ENCODE measurements around the gene TNS4.

The TNS4 gene

DNA sequence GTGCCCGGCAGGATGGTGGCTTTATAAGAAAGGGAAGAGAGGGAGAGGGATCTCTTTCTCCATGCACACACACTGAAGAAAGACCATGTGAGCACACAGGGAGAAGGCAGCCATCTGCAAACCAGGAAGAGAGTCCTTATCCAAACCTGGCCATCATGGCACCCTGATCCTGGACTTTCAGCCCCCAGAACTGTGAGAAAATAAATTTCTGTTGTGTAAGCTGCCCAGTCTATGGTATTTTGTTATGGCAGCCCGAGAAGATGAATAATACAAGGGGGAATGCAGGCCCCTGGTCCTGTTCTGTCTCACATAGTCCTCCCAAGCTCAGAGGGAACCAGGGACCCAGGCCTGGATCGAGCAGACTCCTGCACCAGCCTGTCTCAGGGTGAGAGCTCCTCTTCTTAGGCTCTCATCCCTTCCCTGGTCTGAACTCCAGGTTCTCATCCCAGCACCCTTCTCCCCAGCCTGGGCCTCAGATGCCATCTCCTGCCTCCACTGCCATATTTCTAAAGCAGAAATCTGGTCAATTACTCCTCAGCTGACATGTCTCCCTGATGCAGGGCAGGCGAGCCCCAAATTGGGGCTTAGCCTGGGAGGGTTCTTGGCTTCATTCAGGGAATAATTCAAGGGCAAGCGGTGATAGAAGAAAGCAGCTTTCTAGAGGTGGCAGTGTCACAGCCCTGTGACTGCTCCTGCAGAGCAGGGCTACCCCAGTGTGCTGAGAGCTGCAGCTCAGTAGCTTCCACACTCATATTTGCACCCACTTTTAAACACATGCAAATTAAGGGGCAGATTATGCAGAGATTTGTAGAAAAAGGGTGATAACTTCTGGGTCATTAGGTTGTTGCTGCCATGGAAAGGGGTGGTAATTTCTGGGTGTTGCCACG is 29.3 kb downstream of the TNS4 start:
- no peak for DNase-seq

DNA sequence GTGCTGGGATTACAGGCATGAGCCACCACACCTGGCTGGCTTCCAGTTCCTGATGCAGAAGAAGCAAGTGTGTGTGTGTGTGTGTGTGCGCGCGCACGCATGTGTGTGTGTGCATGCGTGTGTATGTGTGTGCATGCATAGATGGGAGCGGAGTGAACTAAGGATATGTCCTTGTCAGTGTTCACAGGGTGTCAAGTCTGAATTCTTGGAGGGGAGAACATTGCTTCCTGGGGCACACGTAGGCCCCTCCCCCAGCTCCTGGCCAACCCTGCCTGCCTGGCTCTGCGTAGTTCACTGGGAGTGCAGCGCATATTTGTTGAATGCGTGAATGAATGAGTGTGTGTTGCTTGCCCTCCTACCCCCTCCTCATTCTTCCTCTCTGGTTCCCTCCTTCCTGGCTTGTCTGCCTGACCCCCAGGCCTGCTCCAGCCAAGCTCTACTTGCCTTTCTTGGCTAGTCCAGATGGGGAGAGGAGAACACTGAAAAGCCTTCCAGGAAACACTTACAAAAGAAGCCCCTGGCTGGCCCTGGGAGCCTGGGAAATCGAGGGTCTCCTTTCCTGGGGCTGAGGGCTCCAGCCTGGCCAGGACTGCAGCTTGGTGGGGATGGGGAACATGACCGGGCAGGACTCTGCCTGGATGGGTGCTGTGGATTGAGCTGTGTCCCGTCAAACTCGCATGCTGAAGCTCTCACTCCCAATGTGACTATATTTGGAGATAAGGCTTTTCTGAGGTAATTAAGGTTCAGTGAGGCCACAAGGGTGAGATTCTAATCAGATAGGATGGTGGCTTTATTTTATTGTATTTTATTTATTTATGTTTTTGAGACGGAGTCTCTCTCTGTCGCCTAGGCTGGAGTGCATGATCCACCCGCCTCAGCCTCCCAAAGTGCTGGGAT is 30.2 kb downstream of the TNS4 start:
- DNase-seq = no peak

DNA sequence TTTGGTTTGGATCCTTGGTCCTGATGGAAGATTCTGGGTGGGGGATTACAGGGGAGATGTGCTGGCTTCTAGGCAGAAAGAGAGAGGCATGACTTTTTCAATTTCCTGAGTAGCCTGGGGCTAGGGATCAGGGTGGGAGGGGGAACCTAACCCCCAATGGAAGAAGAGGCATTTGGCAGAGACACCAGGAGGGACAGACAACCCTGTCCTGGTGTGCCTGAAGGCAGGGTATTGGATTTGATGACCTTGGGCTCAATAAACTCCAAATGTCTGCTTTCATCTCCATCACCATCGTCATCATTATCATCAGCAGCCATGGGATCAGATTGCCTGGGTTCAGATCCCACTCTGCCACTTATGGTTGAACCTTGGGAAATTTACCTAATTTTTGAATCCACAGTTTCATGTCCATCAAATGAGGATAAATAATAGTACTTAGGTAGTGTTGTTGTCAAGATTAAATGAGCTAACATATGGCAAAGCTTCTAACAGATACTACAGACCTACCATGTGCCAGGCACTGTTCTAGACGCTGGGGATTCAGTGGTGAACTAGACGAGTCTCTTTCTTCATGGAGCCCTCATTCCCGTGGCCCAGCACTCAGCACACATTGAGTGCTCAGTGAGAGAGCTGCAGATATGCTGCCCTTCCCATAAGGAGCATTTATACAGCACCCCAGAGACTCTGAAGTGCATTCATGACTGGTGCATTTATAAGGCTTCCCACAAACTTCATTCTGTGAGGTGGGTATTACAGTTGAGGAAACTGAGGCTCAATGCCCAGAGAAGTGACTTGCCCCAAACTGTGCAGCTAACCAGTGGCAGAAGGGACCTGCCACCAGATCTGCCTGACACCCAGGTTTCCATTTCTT is 31.4 kb downstream of the TNS4 start:
- no peak for DNase-seq

DNA sequence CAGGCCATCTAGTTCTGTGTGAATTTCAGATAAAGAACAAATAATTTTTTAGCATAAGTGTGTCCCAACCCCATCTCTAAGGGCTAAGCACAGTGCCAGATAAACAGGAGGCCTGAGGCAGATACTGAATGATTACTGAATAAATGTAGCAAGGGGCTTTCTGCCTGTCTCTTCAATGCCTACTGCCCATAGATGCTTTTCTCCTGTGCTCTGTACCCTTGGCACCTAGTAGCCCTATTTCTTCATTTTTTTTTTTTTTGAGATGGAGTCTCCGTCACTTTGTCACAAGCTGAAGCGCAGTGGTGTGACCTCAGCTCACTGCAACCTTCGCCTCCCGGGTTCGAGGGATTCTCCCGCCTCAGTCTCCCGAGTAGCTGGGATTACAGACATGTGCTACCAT is 32.9 kb downstream of the TNS4 start:
- no peak for DNase-seq

DNA sequence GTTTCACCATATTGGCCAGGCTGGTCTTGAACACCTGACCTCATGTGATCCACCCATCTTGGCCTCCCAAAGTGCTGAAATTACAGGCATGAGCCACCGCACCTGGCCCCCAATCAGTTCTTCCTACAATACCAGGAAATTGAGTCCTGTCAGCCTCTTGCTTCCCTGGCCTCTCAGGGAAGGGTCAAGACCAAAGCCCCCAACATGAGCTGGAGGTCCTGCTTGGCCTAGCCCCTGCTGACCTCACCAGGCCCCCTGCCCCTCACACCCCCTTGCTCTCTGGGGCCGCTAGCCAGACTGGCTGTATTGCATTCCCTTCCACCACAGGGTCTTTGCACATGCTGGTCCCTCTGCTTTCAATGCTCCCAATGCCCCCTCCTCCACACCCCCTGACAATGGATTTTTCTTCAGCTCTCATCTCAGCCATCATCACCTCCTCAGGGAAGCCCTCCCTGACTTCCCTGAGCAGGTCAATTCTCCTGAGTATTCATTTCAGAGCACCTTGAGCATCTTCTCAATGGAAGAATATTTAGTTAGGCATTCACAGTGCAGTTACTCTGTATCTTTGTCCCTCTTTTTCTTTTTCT is 34.0 kb downstream of the TNS4 start:
- DNase-seq = no peak

DNA sequence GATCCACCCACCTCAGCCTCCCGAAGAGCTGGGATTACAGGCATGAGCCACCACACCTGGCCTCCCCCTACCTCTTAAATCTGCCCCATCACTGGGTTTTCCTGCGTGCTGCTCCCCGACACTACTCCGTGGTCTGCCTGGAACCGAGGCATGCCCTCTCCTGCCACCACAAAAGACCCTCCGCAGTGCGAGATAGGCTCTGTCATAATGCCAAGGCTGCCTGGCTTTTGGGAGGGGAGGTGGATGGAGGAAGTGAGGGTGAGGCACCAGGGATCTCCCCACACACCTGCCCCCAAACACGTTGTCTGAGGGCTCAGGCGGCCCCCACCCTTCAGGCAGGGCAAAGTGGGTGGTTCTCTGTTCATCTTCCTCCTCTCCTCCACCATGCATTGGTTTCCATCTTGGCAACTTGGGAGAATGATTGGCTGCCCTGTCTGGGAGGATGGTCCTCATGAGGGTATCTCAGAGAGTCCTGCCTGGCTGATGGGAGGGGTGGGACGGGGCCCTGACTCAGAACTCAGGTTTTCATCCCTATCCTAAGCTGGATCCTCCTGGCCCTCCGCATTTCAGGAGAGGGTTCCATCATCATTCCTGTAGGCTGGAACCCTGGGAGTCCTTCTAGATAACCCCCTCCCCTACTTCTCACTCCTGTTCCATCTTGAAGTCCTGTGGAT is 35.0 kb downstream of the TNS4 start:
- DNase-seq = no peak

DNA sequence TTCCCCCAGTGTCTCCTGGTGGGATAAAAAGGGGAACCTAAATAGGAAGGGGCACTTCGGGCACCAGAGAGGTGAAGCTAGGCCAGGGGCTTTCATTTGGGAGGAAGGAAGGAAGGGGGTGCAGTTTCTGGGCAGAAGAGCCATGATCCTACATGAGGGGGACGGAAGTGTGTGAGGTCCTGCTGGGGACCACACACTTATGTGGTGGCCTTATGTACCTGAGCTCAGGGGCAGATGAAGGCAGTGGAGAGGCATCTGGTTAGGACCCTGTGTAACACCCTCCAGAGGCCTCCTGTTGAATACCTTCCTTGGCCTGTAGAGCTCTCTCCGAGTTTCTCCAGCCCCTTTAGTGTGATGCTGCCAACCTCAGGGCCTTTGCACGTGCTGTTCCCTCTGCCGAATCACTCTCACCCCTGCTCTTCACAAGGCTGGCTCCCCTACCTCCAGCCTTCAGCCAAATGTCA is 37.0 kb downstream of the TNS4 start:
- no peak for DNase-seq

DNA sequence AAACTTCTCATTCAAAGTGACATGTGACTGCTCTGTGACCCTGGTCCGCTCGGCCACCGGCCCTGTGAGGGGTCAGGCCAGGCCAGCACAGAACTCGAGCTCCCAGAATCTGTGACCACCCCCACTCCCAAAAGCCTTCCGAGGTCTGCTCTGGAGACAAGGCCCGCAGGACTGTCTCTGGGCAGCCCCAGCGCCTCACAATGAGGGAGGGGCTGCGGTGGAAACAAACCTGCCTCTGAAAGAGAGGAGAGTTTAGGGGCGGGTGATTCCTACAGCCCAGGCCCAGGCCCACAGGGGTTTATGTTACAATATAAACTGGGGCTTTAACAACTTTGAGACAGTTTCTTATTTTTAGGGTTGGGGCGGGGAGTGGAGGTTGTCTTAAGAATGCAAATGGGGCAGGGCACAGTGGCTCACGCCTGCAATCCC is 38.3 kb downstream of the TNS4 start:
- DNase-seq = no peak

DNA sequence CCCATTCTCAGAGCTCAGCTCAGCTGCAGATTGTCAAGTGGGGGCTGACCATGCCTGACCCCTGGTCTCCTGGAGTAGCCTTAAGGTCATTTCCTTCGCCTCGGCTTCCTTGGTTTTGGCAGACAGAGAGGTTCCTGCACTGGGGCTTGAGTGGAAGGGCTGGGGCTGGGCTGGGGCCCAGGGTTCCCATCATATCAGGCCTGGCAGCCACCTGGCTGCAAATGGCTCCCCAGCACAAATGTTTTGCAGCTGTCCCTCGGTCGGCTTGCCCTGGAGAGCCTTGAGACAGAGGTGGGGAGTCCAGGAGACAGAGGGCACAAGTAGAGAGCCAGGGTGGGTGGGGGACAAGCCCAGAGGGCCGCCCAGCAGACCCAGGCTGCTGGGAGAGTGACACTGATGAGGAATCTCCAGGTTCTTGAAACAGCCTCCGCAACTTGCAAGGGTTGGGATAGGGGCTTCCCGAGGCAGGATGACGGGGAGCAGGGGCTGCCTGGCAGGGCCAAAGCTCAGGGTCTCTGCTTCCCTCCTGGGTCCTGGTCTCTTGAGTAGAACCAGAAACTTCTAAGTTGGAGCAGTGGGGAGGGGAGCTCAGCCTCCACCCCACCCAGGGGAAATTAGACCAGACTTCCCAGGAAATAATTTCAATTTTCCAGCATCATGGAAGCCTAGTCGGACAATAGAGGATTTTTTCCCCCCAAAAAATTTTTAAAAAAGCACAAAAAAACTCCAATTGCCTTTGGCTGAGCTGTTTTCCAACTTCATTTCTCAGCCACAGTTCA is 38.9 kb downstream of the TNS4 start:
- no peak for DNase-seq

DNA sequence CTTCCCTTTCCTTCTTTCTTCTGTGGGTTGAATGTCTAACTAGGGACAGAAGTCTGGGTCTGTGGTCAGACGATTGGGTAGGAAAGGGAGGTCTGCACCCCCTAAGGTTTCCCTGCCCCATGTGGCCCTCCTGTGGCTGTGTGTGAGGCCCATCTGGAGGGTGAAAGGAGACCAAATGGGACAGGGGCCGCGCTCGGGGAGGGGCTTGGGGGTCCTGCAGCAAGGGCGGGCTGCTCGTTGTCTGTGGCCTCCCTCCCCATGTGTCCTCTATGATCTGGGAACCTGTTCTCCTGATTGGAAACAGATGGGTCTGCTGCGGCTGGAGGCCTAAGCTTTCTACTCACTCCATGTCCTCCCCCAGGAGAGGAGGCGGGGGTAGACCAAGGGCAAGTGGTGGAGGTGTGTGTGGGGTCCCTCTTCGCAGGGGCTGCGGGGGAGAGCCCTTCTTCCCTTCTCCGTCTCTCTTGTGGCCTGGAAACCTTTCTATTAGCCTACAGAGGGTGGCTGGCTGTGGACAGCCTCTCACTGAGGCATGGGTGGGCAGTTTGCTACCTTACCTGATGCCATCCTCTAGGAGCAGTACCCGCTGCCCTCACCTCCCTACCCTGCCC is 39.6 kb downstream of the TNS4 start:
- DNase-seq = no peak

DNA sequence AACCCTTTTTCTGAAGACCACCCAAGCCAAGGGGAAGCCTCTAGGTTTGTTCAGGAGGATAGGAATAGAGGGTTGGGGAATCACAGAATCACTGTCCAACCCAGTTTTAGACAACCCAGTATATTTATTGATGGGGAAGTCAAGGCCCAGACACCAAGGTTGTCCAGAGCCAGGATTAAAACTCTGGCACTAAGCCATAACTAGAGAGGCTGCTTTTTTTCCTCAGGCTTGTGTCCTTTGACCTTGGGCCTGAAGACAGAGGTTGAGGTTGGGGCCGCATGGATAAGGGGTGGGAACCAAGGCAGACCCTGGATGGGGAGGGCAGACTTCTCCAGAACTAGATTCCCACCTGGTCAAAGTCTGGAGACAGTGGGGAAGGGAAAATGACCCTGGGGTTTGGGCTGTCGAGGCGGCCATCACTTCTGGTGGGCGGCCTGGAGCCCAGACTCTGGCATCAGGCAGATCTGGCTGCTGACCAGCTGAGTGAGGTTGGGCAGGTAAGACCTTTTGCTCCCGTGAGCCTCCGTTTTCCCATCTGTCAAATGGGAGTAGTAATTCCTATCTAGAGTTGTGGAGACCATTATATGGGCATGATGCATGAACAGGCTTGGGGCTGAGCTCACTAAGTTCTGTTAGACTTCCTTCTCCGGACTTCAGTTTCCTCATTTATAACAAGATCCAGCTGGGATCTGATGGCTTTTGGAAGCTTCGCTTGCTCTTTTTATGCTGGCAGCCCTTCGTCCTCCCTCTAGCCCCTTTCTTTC is 40.3 kb downstream of the TNS4 start:
- DNase-seq = no peak

DNA sequence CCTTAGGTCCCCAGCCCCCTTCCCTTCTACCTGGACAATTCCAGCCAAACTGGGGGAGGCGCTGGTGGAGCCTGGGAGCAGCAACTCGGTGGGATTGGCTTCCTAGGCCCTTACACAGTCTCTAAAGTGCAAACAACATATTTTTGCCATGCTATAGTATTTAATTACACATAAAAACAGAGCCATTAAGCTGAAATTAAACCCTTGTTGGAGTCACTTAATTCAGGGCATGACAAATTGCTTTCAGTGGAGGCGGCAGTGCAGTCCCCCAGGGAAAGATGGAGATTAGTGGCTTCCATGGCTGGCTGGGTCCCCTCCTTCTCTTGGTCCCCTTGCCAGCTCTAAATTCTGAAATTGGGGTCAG is 40.8 kb downstream of the TNS4 start:
- no peak for DNase-seq

DNA sequence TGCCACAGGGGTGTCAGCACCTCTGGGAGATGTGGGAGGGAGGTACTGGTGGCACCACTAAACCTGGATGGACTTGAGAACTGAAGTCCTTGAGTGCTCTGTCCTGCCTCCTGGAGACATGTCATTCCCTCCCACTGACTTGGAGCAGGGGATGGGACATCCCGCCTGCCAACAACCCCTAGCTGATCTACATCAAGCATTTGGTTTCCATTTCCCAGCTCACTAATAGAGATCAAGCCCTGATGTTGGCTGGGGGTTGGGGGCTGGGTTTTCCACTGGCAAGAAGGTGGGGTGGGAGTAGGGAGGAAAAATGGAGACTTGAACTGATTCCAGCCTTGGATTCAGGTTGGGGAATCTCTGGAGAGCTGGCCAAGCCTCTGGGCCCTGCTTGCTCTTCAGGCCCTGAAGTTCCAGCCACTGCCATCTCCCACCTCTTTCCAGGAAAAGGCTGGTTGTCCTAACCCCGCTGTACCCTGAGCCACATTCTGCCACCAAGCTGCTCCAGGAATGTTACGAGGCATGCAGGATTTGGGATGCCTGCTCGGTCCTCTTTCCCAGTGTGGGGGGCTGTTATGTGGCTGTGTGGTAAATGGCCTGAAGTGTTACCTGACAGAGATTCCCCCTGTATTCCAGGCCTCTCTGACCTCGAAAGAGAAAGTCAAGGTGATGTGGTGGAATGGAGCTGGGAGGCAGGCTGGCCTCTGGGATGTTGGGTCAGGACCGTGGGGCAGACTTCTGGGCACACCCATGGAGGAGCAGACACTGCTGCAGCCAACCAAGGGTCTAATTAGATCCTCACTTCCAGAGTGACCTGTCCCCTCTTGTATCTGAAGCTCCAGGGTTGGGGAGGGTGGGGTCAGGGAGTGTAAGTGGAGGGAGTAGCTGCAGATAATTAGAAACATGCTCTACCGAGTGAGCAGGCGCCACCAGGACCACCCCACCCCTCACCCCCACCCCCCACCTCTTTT is 41.5 kb downstream of the TNS4 start:
- DNase-seq = no peak

DNA sequence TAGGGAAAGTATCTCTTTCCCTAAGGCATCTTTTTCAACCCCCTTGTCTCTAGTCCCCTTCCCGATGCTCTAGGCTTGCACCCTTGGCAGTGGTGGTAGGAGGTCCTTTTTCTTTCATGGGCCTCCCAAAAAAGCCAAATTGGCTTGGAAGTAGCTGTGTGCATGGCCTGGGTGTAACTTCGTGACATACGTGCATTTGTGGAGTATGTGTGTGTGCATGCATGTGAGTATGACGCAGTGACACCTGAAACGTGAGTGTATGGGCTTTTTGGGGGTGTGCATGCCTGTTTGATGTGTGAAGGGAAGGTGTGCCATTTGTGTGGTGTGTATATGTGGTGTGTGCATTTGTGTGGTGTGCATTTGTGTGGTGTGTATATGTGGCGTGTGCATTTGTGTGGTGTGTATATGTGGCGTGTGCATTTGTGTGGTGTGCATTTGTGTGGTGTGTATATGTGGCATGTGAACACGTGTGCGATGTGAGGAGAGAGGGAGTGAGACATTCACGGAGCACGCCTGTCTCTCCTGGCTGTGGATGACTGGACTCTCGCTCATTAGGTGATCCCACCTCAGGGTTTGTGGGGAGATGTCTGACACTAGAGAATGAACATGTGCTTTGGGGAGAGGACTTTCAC is 42.5 kb downstream of the TNS4 start:
- DNase-seq = no peak

DNA sequence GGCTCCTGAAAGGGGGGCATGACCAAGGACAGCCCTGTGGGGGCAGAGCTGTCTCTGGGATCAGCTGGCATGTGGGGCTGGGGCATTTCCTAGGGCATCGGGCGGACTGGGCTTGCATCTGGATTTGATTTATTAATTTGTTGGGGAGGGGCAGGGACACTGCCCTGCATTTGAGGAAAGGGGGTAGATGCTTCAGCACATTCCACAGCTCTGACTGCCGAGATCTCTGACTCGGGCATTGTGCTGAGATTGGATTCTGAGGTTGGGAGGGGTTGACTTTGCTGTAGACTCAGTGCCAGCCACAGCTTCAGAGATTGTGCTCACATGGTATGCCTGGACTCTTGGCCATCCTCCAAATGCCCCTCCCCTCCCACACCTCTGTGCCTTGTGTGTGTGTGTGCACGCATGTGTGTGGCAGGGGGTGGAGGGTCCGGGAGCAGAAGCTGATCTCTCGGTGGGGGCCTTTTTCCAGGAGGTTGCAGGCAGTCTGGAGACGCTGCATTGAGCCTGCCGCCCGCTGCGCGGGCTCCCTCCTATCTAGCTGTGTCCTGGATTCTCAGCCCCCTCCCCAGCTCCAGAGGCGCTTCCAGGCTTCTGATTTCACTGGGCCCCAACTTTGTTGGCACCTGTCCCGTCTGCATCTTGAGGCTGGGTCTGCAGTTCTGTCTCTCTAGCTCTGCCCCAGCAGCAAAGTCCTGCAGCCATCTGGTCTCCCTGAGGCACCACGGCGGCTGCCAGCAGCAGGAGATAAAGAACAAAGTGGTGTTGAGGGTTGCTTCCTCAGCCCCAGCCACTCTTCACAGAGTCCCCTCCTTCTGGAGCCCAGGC is 43.2 kb downstream of the TNS4 start:
- no peak for DNase-seq

DNA sequence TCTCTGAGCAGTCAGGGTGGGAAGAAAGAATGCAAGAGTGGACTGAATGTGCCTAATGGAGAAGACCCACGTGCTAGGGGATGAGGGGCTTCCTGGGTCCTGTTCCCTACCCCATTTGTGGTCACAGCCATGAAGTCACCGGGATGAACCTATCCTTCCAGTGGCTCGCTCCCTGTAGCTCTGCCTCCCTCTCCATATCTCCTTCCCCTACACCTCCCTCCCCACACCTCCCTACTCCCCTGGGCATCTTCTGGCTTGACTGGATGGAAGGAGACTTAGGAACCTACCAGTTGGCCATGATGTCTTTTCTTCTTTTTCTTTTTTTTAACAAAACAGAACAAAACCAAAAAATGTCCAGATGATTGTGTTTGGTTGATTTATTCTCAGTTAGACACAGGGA is 44.1 kb downstream of the TNS4 start:
- no peak for DNase-seq

DNA sequence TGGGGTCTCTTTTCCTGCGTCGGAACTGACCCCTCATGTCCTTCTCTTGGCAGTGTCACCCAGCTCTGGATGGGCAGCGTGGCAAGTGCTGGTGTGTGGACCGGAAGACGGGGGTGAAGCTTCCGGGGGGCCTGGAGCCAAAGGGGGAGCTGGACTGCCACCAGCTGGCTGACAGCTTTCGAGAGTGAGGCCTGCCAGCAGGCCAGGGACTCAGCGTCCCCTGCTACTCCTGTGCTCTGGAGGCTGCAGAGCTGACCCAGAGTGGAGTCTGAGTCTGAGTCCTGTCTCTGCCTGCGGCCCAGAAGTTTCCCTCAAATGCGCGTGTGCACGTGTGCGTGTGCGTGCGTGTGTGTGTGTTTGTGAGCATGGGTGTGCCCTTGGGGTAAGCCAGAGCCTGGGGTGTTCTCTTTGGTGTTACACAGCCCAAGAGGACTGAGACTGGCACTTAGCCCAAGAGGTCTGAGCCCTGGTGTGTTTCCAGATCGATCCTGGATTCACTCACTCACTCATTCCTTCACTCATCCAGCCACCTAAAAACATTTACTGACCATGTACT is 44.9 kb downstream of the TNS4 start:
- DNase-seq = no peak

All from stimulated activated naive CD4-positive, alpha-beta T cell (primary cell).